GM10847 (cell line): Measurements from ENCODE around the gene B3GAT2.

Experiments
- POLR2A ChIP-seq: IDR thresholded peaks from 2 replicates; pipeline ENCODE4 v1.6.1; 2011; ENCODE audit not compliant: insufficient read length; ENCODE audit errors: extremely low read depth

The B3GAT2 gene

DNA sequence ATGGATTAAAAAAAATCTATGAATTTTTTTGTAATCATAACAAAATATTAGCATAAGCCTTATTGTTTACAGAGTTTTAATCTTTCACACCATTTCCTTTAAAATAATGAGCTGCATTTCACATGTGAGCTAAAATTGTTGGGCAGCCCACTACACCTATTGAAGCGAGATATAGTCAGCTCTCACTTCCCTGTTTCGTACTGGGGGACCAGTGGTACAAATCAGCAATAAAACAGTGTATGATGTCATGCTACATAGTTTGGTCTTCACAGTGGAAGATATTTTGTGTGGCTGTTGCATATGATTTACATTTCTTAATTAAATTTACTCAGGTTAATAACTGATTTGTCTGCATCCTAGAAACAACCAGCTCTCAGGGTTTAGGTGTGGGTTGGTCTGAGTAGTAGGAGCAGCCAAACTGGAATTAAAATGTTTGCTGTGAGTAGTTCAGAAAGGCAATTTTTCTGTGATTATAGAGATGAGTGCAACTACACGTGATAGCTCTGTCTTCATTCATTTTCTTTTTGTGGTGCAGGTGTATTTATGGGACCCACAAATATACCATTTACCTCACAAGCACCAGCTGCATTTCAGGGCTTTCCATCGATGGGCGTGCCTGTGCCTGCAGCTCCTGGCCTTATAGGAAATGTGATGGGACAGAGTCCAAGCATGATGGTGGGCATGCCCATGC is 99.3 kb downstream of the B3GAT2 start:
- TF ChIP-seq POLR2A = no peak

DNA sequence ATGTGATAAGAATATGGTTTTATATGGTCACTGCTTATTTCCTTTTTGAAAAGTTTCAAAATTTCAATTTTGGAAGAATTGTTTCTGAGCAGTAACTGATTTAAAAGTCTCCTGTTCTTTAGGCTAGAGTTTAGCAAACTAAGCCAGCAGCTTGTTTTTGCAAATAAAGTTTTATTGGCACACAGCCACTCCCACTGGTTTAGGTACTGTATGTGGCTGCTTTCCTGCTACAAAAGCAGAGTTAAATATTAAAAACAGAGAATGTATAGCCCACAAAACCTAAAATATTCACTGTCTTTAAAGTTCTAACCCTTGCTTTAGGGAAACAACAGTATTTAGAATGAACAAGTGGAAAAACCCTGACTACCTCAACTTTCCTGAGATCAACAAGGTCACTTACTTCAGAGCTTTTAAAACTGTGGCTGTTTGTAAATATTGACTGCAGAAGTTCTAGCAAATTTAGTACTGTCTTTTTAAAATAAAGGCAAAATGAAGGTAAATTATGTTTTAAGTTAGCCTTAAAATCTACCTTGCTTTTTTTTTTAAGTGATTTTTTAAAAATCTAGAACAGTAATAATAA is 104.1 kb downstream of the B3GAT2 start:
- TF ChIP-seq POLR2A = no peak

DNA sequence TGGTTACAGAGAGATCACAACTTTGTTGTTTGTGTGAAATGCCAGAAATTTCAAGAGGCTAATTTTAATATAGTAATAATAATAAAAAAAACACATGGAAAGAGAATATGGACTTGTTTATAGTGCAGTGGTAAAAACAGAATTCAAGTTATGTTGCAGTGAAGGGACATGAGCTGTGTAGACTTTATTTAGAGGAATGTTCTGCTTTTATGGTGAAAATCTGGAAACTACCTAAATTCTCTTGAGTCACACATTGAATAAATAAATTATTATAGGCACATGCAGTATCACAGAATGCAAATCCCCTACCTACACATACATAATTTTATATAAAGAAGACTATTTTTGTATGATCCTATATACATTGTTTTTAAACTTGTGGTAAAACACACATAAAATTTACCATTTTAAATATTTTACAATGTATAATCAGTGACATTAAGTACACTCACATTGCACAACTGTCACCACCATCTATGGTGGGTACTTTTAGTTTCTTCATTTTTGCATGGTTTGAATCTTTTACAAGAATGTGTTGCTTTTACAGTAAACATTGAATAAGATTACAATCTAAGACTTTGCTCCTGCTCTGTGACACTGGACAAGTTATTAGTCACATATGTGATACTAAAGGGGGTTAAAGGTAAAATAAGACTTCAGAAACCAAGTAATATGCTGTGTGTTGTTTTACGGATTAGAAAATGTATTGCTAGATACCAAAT is 107.4 kb downstream of the B3GAT2 start:
- no peak for TF ChIP-seq POLR2A

DNA sequence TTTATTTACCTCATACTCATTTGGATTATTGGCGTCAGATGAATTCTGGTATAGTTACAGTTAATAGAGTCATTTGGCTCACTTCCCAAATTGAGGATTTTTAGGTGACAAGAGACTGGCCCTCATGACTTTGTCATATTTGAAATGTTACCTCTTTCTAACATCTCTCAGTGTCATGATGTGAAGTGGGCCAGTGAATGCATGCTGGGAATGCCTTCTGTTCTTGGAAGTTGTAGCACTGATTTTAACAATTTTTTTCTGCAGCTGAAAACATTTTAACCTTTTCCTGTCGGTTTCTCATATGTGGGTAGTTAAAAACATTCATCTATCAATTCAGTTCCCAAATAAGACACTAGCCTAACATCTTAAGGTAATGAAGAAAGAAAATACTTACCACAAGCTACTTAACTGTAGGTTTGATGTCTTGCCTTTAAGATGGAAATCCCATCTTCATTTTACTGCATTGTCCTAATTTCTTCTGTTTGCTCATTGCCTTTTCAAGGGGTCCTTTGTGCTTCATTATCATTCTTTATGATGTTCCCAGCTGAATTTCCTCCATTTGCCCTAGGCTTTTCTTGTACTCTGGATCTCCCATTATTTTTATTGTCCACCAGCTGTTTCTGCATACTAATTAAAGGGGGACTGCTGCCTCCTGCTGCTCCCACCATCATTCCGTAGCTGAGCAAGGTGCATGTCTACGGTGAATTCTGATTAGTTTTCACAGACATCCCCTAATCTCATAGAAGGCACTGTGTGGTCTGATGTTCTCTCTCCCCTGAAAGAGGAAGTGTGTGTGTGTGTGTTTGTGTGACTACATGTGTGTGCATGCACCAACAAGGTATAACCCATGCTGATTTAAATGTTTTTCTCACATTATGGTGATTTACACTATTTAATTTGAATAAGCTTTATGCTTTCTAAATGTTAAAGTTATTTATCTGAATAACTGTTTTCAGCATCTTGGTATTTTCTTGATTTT is 109.5 kb downstream of the B3GAT2 start:
- TF ChIP-seq POLR2A = no peak

DNA sequence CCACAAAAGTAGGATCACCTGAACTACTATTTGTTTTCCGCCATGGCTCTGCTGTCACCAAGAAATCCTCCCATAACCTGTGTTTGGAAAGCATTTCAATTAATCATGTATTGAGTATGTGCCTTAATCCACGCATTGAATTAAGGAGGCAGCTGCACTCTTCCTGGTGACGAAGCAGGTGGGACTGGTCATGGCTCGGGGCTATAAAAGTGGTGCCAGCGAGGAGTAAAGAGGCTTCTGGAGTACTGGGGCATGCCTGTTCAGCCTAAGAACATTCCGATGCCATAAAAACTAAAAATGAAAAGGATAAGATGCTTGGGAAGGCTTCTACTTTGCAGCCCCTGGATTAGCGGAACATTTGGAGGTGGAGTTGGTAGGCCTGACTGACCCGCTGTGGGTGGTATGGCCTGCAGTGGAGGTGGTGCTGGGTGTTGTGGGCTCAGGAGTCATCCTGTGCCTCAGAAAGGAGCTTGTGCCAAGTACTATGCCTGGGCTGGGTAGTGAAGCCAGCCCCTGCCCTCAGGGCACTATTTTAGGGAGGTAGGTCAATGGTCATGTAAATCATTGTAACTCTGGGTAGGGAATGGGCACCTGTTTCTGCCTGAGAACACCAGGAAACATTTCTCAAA is 110.5 kb downstream of the B3GAT2 start:
- TF ChIP-seq POLR2A = no peak

DNA sequence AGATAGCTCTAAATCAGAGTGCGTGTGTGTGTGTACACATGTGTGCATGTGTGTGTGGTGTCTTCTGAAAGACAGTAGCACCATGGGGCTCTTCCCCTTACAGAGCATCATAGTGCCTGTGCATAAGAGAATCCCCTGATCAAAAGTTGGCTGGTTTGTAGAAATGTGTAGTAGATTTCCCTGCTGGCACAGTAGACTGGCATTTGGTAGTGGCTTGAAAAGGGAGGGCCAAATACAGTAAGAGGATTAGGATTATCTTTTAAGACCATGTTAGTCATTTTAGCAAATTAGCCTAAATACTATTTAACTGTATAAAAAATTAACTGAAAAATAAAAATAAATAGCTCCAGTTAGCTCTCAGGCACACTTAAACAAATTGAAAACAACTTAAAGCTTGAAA is 112.6 kb downstream of the B3GAT2 start:
- TF ChIP-seq POLR2A = no peak

DNA sequence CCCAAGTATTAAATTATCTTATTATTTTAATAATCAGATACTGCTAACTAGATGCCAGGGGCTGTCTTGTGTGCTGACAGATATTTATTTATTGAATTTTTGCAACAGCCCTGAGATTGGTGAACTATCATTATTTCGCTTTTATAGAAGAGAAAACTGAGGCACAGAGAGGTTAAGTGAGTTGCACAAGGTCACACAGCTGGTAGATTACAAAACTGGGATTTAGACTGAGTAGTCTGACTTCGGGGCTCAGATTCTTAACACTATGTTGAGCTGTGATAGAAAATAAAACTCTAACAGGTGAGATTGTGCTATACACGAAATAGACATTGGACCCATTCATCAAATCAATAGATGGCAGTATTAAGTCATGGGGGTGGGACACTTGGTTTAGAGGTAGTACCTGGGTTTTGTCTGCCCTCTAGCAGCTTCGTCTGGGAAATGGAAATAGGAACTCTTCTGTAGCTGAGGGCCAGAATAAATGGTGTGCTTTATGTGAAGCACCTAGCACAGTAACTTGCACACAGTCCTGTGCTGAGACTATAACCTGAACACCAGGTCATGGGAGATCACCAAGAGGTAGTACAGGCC is 113.4 kb downstream of the B3GAT2 start:
- no peak for TF ChIP-seq POLR2A

DNA sequence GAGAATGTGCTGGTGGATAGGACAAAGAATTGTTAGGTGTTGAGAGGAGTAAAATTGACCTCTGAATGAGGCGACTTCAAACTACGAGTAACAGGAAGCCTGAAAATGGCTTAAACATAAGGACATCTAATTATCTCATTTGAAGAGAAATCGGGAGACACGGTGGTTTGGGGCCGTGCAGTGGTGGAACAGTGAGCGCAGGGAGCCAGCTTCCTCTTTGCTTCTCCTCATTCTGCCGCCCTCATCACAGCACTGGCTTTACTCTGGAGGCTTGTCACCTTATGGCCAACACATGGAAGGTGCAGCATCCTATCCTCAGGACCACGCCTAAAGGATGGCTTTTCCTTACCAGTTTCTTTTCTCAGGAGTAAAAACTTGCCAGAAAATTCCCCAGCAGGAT is 114.3 kb downstream of the B3GAT2 start:
- TF ChIP-seq POLR2A = no peak

DNA sequence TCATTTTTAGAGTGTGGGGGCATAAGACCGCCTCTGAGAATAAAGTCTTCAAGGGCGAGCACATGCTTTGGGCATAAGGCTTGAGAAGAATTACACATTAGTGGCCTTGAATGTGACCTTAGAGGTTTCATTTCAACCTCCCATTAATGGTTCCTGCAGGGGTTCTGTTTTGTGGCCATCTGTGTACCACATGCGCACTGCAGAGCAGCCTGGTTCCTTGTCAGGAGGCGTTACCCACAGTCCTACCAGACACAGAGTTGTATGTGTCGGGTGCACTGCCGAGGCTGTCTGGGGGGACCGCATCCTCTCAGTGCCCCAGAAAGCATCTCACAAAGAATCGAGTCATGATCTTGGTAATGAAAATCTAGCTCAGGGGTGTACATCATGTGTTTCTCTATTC is 115.7 kb downstream of the B3GAT2 start:
- TF ChIP-seq POLR2A = no peak

DNA sequence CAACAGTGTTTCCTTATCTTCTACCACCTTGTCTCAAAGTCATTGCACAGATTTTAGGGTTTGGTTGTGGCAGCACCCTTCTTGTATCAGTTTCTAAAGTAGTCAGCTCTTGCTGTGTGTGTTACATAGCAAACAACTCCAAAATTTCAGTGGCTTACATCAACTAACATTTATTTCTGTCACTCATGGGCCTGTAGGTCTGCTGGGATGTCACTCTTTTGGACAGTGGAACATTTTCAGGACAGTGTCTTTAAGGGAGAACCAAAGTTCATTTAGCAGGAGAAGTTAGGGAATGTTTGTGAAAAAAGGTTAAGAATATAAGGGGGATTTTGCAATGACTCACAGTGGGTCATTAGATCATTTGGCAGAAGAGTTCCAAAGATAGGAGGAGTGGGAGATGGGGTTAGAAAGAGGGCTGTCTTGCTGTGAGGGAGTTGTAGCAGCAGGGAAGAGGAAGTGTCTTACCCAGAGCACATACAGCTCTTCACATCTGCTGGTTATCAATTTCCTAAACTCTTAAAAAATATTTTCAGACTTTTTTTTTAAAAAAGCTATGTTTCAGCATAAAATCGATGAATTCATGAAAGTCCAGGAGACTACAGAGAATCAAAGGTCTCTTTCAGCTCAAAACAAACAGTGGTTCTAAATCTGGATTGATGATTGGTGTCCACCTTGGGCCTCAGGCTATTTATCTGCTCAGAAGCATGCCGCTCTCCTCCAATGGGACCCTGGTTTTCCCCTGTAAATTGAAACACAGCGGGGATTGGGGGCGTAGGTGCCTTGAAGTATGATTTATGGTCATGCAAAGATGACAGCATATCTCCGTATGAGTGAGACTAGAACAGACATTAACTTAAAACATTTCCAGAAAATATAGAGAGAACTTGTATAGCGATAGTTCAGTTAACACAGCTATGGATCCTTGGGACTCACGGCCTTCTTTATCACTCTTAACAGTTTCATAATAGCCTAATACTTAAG is 117.3 kb downstream of the B3GAT2 start:
- no peak for TF ChIP-seq POLR2A

DNA sequence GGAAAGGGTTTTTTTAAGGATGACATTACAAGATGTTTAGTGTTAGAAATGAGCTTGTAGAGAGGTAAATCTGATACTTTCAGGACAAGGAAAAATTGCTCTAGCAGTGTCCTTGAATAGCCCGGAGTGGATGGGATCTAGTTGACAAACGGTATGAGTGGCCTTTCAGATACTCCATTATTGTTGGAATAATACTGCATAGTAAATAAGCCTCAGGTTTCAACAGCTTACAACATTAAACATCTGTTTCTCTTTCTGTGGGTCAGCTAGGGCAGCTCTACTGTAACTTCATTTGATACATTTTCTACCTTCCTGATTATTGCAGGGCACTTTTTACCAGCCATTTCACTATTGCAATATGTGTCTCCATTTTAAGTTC is 118.0 kb downstream of the B3GAT2 start:
- no peak for TF ChIP-seq POLR2A

DNA sequence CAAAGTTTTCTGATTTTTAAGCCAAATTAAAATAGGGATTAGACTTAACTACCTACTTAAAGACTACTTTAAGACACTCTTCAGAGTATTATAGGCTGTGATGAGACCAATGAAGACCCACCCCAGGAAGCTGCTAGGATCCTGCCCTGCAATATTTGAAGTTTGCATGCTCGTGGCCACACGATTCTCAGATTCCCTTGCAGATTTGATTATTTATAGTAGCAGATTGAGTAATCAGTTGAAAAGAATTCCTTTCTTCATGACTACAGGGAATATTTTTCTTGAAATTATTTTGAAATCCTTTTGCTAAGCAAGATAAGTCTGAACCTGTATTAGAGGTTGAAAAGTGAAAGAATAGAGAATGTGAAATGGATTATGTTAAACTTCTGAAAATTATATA is 122.3 kb downstream of the B3GAT2 start:
- no peak for TF ChIP-seq POLR2A

DNA sequence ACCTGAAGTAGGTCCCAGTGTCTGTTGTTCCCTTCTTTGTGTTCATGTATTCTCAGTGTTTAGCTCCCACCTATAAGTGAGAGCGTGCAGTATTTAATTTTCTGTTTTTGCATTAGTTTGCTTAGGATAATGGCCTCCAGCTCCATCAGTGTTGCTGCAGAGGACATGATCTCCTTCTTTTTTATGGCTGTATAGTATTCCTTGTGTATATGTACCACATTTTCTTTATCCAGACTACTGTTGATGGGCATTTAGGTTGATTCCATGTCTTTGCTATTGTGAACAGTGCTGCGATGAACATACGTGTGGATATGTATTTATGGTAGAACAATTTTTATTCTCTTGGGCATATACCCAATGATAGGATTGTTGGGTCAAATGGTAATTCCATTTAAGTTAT is 125.4 kb downstream of the B3GAT2 start:
- no peak for TF ChIP-seq POLR2A
